GM03348 (cell line): Measurements from ENCODE around the gene SREK1.
"Not testable (repeated sequence)": the region's sequence is repeated elsewhere in the genome, so short reads cannot be mapped to it uniquely, and the experiment has no call there.

Source experiments
- DNase-seq: peaks from one replicate; pipeline ENCODE4 v3.0.0; 2012; ENCODE audit warnings: low spot score

SREK1 gene

GRCh38 chr5:66222896-66223295 lies 78.8 kb downstream of the SREK1 start:
- not testable (repeated sequence) for DNase-seq

GRCh38 chr5:66223637-66224036 lies 79.5 kb downstream of the SREK1 start:
- no peak for DNase-seq

- DNase-seq: no peak
Measured at GRCh38 chr5:66224274-66224673, 80.2 kb downstream of the SREK1 start.

GRCh38 chr5:66224773-66225553 lies 80.9 kb downstream of the SREK1 start:
- no peak for DNase-seq

GRCh38 chr5:66230551-66230950 lies 86.5 kb downstream of the SREK1 start:
- no peak for DNase-seq

GRCh38 chr5:66231508-66231907 lies 87.4 kb downstream of the SREK1 start:
- no peak for DNase-seq

- no peak for DNase-seq
Measured at GRCh38 chr5:66232275-66232674, 88.2 kb downstream of the SREK1 start.

GRCh38 chr5:66232706-66233445 lies 88.8 kb downstream of the SREK1 start:
- DNase-seq: no peak
